ENCODE measurements around the gene ORC6. TPM values are rescaled to one million over a fixed set of nuclear protein-coding genes. Genes with fewer than 3 reads are reported as not detected.

Gene ORC6
- polyA plus RNA-seq, 3 donors = 0.21 to 1.5 (median 0.31) TPM

GRCh38 chr16:46730801-46731690 lies 41.6 kb downstream of the ORC6 start:
- H3K27ac ChIP-seq (ENCODE audit: low read depth in 1 of 2, low read length in 2 of 2) = no peak overlapping the region
- H2AFZ ChIP-seq (ENCODE audit: insufficient read depth, low read depth, low read length, poor library complexity, severe bottlenecking) = no peak overlapping the region
- peaks cover 0 to 1% (median 0%) of the 10 kb centered on the region in 3 donors for H3K27me3 Mint-ChIP-seq (ENCODE audit: low read depth in 3 of 3)
- peaks cover 0 to 2% of the 10 kb centered on the region in 2 donors for H3K9me3 ChIP-seq (replicated peaks in 1 of 2; ENCODE audit: control insufficient read depth in 1 of 2, insufficient read depth in 1 of 2, low read length in 2 of 2)
- no peaks in the 10 kb centered on the region for H3K4me1 Mint-ChIP-seq
- peaks cover 0 to 2% of the 10 kb centered on the region in 2 donors for H3K36me3 Mint-ChIP-seq
- no peak overlapping the region for H3K4me2 ChIP-seq (replicated peaks; ENCODE audit: extremely low read depth, low read length, poor library complexity, severe bottlenecking)
- H3K79me2 ChIP-seq (ENCODE audit: insufficient read depth, low read length) = no peaks in the 10 kb centered on the region
- DNase-seq = no peak
- no peak overlapping the region for H3K9ac ChIP-seq (ENCODE audit: insufficient read depth, low read length, poor library complexity, severe bottlenecking)
- H3K4me3 ChIP-seq (replicated peaks in 1 of 3; ENCODE audit: low read depth in 2 of 3, low read length in 3 of 3) = no peak overlapping the region
- H3K4me3 Mint-ChIP-seq = no peak overlapping the region
- 83% methylated on average over 11 of the region's 17 CpGs for WGBS (ENCODE audit: insufficient coverage)
- no peaks in the 10 kb centered on the region for H3K36me3 ChIP-seq (replicated peaks in 1 of 2; ENCODE audit: control insufficient read depth in 1 of 2, insufficient read depth in 2 of 2, low read length in 2 of 2)
- no peaks in the 10 kb centered on the region for H4K20me1 ChIP-seq (ENCODE audit: insufficient read depth, low read length)
- no peak overlapping the region for H3K27ac Mint-ChIP-seq
- intact Hi-C loops (cut with micrococcal nuclease) = no loop called here
- H3K4me1 ChIP-seq (ENCODE audit: control insufficient read depth in 1 of 2, insufficient read depth in 2 of 2, low read length in 2 of 2) = no peaks in the 10 kb centered on the region
- TF ChIP-seq CTCF (IDR thresholded peaks at IDR 0.05) = no peak
- H3K27me3 ChIP-seq (ENCODE audit: control insufficient read depth in 2 of 2, insufficient read depth in 2 of 2, low read length in 2 of 2) = no peaks in the 10 kb centered on the region
- peaks cover 0 to 3% (median 0%) of the 10 kb centered on the region in 7 donors for H3K9me3 Mint-ChIP-seq

GRCh38 chr16:46731691-46732555 lies 42.5 kb downstream of the ORC6 start:
- H3K27ac Mint-ChIP-seq = no peak overlapping the region
- no peaks in the 10 kb centered on the region for H3K4me1 ChIP-seq (ENCODE audit: control insufficient read depth in 1 of 2, insufficient read depth in 2 of 2, low read length in 2 of 2)
- 93% methylated on average over 17 of the region's 23 CpGs for WGBS (ENCODE audit: insufficient coverage)

More at GRCh38 chr16:46731691-46732555, 42.5 kb downstream of the ORC6 start:
- Mint-ChIP-seq H3K4me1 (no peaks in the 10 kb centered on the region), H3K4me3 (no peak overlapping the region), H3K36me3 (peaks cover 0 to 2% of the 10 kb centered on the region in 2 donors), H3K9me3 (no peaks in the 10 kb centered on the region), H3K27me3 (ENCODE audit: low read depth in 3 of 3) (peaks cover 0 to 1% (median 0%) of the 10 kb centered on the region in 3 donors)
- no peak overlapping the region for H2AFZ ChIP-seq (ENCODE audit: insufficient read depth, low read depth, low read length, poor library complexity, severe bottlenecking)
- no peak for DNase-seq
- no peaks in the 10 kb centered on the region for H3K27me3 ChIP-seq (ENCODE audit: control insufficient read depth in 2 of 2, insufficient read depth in 2 of 2, low read length in 2 of 2)
- H4K20me1 ChIP-seq (ENCODE audit: insufficient read depth, low read length) = no peaks in the 10 kb centered on the region
- no peak overlapping the region for H3K9ac ChIP-seq (ENCODE audit: insufficient read depth, low read length, poor library complexity, severe bottlenecking)
- no peaks in the 10 kb centered on the region for H3K9me3 ChIP-seq (replicated peaks in 1 of 2; ENCODE audit: control insufficient read depth in 1 of 2, insufficient read depth in 1 of 2, low read length in 2 of 2)
- no peak overlapping the region for H3K4me3 ChIP-seq (replicated peaks in 1 of 3; ENCODE audit: low read depth in 2 of 3, low read length in 3 of 3)
- no peaks in the 10 kb centered on the region for H3K79me2 ChIP-seq (ENCODE audit: insufficient read depth, low read length)
- no peak overlapping the region for H3K27ac ChIP-seq (ENCODE audit: low read depth in 1 of 2, low read length in 2 of 2)
- H3K36me3 ChIP-seq (replicated peaks in 1 of 2; ENCODE audit: control insufficient read depth in 1 of 2, insufficient read depth in 2 of 2, low read length in 2 of 2) = no peaks in the 10 kb centered on the region
- H3K4me2 ChIP-seq (replicated peaks; ENCODE audit: extremely low read depth, low read length, poor library complexity, severe bottlenecking) = no peak overlapping the region
- no peak for TF ChIP-seq CTCF (IDR thresholded peaks at IDR 0.05)
- intact Hi-C loops (cut with micrococcal nuclease) = no loop called here

All from CD14-positive monocyte (primary cell).